HepG2 (cell line): ENCODE measurements around the gene VPS11. TPM values are rescaled to one million over a fixed set of nuclear protein-coding genes. Genes with fewer than 3 reads are reported as not detected.

Experiments
- AGO1 ChIP-seq: fragments of 200-400 bp; formaldehyde crosslinking; IDR thresholded peaks from 2 replicates; pipeline ENCODE4 v1.6.1; 2017; ENCODE audit warnings: mild to moderate bottlenecking, low read depth, low read length, moderate library complexity; ENCODE audit not compliant: poor library complexity, severe bottlenecking
- ARNT ChIP-seq: fragments of 450-650 bp; IDR thresholded peaks from 2 replicates; pipeline ENCODE4 v1.6.1; 2017
- CENPT ChIP-seq: sonication (generic); formaldehyde crosslinking; IDR thresholded peaks from 2 replicates; pipeline ENCODE4 v1.8.0; 2022; ENCODE audit warnings: low read depth, mild to moderate bottlenecking, moderate library complexity, missing genetic modification reagents
- FOXJ3 ChIP-seq: sonication (generic); formaldehyde crosslinking; IDR thresholded peaks from 2 replicates; pipeline ENCODE4 v1.4.0; 2020; ENCODE audit warnings: missing genetic modification reagents, mild to moderate bottlenecking, borderline replicate concordance
- JUN ChIP-seq: sonication (generic); formaldehyde crosslinking; IDR thresholded peaks from 2 replicates; pipeline ENCODE4 v1.4.0; 2020; ENCODE audit warnings: mild to moderate bottlenecking, missing genetic modification reagents
- NPAS2 ChIP-seq: sonication (generic); formaldehyde crosslinking; IDR thresholded peaks from 2 replicates; pipeline ENCODE4 v1.8.0; 2022; ENCODE audit warnings: mild to moderate bottlenecking, missing genetic modification reagents, borderline replicate concordance
- PAX8 ChIP-seq: sonication (generic); formaldehyde crosslinking; IDR thresholded peaks from 2 replicates; pipeline ENCODE4 v1.8.0; 2022; ENCODE audit warnings: mild to moderate bottlenecking, missing genetic modification reagents, borderline replicate concordance
- POLR2G ChIP-seq: fragments of 200-400 bp; formaldehyde crosslinking; IDR thresholded peaks from 2 replicates; pipeline ENCODE4 v1.6.1; 2018; ENCODE audit warnings: mild to moderate bottlenecking, low read depth, low read length, moderate library complexity
- RXRA ChIP-seq: sonication (generic); formaldehyde crosslinking; IDR thresholded peaks from 2 replicates; pipeline ENCODE4 v1.5.1; 2020; ENCODE audit warnings: missing genetic modification reagents
- SRSF1 ChIP-seq: fragments of 200-400 bp; formaldehyde crosslinking; optimal IDR thresholded peaks from 2 replicates; pipeline ENCODE3; 2017; ENCODE audit warnings: mild to moderate bottlenecking, low read depth, low read length, moderate library complexity
- ZMAT3 ChIP-seq: sonication (generic); formaldehyde crosslinking; conservative IDR thresholded peaks from 2 replicates; pipeline ENCODE4 v1.7.0; 2021; ENCODE audit warnings: missing genetic modification reagents
- ZNF768 ChIP-seq: sonication (generic); formaldehyde crosslinking; IDR thresholded peaks from 2 replicates; pipeline ENCODE4 v1.4.0; 2020; ENCODE audit warnings: missing genetic modification reagents
- ZNF891 ChIP-seq: sonication (generic); formaldehyde crosslinking; IDR thresholded peaks from 2 replicates; pipeline ENCODE4 v1.5.0; 2020; ENCODE audit warnings: mild to moderate bottlenecking, missing genetic modification reagents
- polyA plus RNA-seq, 8 experiments: library from polyadenylated mRNA; depleted of rRNA in 3 of 8; stranded (reverse) in 7 of 8; unstranded in 1 of 8; fragments of >200 nt; fragmentation: Illumina TruSeq in 4 of 8; extraction: Trizol in 4 of 8; gene quantifications; 2 replicates each; pipeline versions ENCODE4 v1.2.1 to v1.2.3, GENCODE V29; 2011 to 2016; ENCODE audit warnings: low read depth in 4 of 8, missing spikeins in 1 of 8, mixed read lengths in 1 of 8; ENCODE audit not compliant: insufficient read depth in 1 of 8
- total RNA-seq, 5 experiments: library from RNA; depleted of rRNA; stranded (reverse); fragments of >200 nt; fragmentation: Illumina TruSeq; extraction: Trizol; gene quantifications; 2 replicates each; pipeline ENCODE4 v1.2.3, GENCODE V29; 2016; ENCODE audit warnings: low read depth in 1 of 5
- TF ChIP-seq, protein P1 (sequence below): sonication (generic); formaldehyde crosslinking; IDR thresholded peaks from 2 replicates; pipeline ENCODE4 v1.8.1; 2022; ENCODE audit warnings: low read depth, mild to moderate bottlenecking, missing genetic modification reagents
- TF ChIP-seq, protein P2 (sequence below): sonication (generic); formaldehyde crosslinking; IDR thresholded peaks from 2 replicates; pipeline ENCODE4 v1.4.0; 2020; ENCODE audit warnings: missing genetic modification reagents
- TF ChIP-seq, protein P3 (sequence below): sonication (generic); formaldehyde crosslinking; IDR thresholded peaks from 2 replicates; pipeline ENCODE4 v1.5.0; 2020; ENCODE audit warnings: mild to moderate bottlenecking, missing genetic modification reagents, borderline replicate concordance

VPS11 gene
- total and polyA plus RNA-seq, 2 of the 13 experiments (the other 11 are each of a cell fraction or from before 2014, with no cell fraction given) = 13.7 to 21.6 TPM

DNA sequence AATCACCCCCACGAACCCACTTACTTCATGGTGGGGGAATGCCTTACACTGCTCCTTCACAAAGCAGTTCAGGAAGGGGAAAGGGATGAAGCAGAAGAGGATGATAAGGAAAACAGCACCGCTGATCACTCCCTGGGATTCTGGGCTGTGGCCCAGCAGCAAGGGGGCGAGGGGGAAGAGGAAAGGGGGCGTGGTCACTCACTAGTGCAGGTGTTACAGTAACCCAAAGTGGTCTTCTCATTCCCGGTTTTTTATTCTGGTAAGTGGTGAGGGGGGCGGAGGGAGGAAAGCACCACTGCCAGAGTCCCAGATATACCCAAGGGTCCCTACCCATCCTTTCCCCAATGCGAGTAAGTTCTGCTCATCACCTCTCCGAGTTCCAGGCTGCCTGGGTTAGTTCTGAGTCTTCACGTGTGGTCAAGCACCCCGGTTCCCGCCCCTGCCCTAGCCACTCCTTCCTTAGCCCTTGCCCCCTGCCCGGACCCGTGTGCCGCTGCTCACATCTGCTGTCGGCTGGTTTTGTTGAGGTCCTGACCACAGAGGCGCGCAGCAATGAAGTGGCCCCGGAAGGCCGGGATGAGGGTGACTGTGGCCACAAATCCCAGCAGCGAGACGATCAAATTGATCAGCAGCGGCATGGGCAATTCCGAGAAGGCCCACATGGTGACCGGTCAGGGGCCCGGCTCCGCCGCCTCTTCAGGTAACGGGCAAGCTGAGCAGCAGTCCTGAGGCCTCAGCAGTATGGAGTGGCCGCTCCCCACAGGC lies 33.6 kb downstream of the VPS11 start (continued):
- TF ChIP-seq, protein P1, sequence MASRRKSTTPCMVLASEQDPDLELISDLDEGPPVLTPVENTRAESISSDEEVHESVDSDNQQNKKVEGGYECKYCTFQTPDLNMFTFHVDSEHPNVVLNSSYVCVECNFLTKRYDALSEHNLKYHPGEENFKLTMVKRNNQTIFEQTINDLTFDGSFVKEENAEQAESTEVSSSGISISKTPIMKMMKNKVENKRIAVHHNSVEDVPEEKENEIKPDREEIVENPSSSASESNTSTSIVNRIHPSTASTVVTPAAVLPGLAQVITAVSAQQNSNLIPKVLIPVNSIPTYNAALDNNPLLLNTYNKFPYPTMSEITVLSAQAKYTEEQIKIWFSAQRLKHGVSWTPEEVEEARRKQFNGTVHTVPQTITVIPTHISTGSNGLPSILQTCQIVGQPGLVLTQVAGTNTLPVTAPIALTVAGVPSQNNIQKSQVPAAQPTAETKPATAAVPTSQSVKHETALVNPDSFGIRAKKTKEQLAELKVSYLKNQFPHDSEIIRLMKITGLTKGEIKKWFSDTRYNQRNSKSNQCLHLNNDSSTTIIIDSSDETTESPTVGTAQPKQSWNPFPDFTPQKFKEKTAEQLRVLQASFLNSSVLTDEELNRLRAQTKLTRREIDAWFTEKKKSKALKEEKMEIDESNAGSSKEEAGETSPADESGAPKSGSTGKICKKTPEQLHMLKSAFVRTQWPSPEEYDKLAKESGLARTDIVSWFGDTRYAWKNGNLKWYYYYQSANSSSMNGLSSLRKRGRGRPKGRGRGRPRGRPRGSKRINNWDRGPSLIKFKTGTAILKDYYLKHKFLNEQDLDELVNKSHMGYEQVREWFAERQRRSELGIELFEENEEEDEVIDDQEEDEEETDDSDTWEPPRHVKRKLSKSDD (CRISPR knock-in tag) = no peak
- TF ChIP-seq ZNF891 (CRISPR knock-in tag) (no peak), PAX8 (CRISPR knock-in tag) (no peak), RXRA (CRISPR knock-in tag) (peak; percentile 30; the same call in 1 of the 2 replicates), AGO1 (peak; percentile 63), SRSF1 (no peak), FOXJ3 (CRISPR knock-in tag) (0 out of 2 replicates have a peak, but pooled peaks have one; percentile 3), POLR2G (peak; percentile 14; the same call in 1 of the 2 replicates), JUN (no peak), ZMAT3 (CRISPR knock-in tag) (no peak), NPAS2 (CRISPR knock-in tag) (no peak), CENPT (CRISPR knock-in tag) (no peak), ZNF768 (peak; percentile 46; the same call in 1 of the 2 replicates), ARNT (no peak)
- TF ChIP-seq, protein P2, sequence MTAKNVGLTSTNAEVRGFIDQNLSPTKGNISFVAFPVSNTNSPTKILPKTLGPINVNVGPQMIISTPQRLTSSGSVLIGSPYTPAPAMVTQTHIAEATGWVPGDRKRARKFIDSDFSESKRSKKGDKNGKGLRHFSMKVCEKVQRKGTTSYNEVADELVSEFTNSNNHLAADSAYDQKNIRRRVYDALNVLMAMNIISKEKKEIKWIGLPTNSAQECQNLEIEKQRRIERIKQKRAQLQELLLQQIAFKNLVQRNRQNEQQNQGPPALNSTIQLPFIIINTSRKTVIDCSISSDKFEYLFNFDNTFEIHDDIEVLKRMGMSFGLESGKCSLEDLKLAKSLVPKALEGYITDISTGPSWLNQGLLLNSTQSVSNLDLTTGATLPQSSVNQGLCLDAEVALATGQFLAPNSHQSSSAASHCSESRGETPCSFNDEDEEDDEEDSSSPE = peak; percentile 9; the same call in 1 of the 2 replicates
- TF ChIP-seq, protein P3, sequence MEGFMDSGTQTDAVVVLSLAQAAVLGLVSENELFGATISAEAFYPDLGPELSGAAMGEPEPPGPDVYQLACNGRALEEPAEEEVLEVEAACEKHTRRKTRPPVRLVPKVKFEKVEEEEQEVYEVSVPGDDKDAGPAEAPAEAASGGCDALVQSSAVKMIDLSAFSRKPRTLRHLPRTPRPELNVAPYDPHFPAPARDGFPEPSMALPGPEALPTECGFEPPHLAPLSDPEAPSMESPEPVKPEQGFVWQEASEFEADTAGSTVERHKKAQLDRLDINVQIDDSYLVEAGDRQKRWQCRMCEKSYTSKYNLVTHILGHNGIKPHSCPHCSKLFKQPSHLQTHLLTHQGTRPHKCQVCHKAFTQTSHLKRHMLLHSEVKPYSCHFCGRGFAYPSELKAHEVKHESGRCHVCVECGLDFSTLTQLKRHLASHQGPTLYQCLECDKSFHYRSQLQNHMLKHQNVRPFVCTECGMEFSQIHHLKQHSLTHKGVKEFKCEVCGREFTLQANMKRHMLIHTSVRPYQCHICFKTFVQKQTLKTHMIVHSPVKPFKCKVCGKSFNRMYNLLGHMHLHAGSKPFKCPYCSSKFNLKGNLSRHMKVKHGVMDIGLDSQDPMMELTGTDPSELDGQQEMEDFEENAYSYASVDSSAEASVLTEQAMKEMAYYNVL (CRISPR knock-in tag) = no peak
